Breast epithelium (tissue), 3 donors: ENCODE measurements around the gene TOB1.

Experiments used
- CTCF ChIP-seq, 3 donors: fragments of 450-650 bp; IDR thresholded peaks; one replicate each; pipeline ENCODE4 v1.5.1; 2016 to 2017; ENCODE audit warnings: antibody characterized with exemption in 3 of 3, mild to moderate bottlenecking in 3 of 3, moderate library complexity in 3 of 3
- POLR2A ChIP-seq: fragments of 450-650 bp; IDR thresholded peaks from one replicate; pipeline ENCODE4 v1.6.1; 2016; ENCODE audit warnings: antibody characterized with exemption, mild to moderate bottlenecking, moderate library complexity

- no peak for TF ChIP-seq CTCF (IDR thresholded peaks at IDR 0.05)
- no peak for TF ChIP-seq POLR2A
These were observed 290 bp downstream of the TOB1 start for GRCh38 chr17:50865868-50866260.
